Vagina (tissue), 2 donors: ENCODE data around the gene SMCHD1.

Experiments used
- POLR2A ChIP-seq, 2 donors: fragments of 450-650 bp; IDR thresholded peaks; one replicate each; pipeline ENCODE4 v1.6.1; 2017; ENCODE audit warnings: antibody characterized with exemption in 2 of 2, mild to moderate bottlenecking in 2 of 2, moderate library complexity in 2 of 2
- POLR2AphosphoS5 ChIP-seq, 2 donors: sonication (generic); formaldehyde crosslinking; IDR thresholded peaks; one replicate each; pipeline ENCODE4 v1.9.0; 2017; ENCODE audit warnings: antibody characterized with exemption in 2 of 2, mild to moderate bottlenecking in 2 of 2, low read depth in 1 of 2; ENCODE audit not compliant: insufficient read depth in 1 of 2
- TF ChIP-seq, protein P1 (sequence below), 3 experiments: fragments of 450-650 bp in 2 of 3; fragments of 200-600 bp in 1 of 3; sonication (generic) in 1 of 3; IDR thresholded peaks; one replicate each; pipeline ENCODE4 v1.5.1; 2017 to 2019; ENCODE audit warnings: antibody characterized with exemption in 3 of 3, mild to moderate bottlenecking in 2 of 3, moderate library complexity in 2 of 3

DNA sequence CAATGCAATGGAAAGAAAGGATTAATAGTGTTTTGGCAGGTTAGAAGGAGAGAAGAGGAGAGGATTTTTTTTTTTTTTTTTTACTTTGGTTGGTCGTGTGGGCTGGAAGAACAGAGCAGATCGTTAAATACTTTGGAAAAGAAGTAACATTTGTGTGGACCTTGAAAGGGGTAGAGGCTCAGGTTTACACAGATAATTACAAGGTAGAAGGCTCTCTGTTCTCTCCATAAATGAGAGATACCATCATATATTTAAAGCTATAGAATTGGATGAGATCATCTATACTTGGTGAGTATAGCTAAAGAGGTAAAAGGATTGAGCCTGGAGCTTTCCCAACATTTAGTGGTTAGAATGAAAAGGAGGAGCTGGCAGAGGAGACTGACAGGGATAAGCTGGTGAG lies 49.0 kb downstream of the SMCHD1 start:
- TF ChIP-seq, protein P1, sequence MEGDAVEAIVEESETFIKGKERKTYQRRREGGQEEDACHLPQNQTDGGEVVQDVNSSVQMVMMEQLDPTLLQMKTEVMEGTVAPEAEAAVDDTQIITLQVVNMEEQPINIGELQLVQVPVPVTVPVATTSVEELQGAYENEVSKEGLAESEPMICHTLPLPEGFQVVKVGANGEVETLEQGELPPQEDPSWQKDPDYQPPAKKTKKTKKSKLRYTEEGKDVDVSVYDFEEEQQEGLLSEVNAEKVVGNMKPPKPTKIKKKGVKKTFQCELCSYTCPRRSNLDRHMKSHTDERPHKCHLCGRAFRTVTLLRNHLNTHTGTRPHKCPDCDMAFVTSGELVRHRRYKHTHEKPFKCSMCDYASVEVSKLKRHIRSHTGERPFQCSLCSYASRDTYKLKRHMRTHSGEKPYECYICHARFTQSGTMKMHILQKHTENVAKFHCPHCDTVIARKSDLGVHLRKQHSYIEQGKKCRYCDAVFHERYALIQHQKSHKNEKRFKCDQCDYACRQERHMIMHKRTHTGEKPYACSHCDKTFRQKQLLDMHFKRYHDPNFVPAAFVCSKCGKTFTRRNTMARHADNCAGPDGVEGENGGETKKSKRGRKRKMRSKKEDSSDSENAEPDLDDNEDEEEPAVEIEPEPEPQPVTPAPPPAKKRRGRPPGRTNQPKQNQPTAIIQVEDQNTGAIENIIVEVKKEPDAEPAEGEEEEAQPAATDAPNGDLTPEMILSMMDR (IDR thresholded peaks at IDR 0.05) = no peak
- TF ChIP-seq POLR2A (IDR thresholded peaks at IDR 0.05) (no peak), POLR2AphosphoS5 (IDR thresholded peaks at IDR 0.05; ENCODE audit: insufficient read depth in 1 of 2, low read depth in 1 of 2) (no peak)
